GM23338 (cell line): ENCODE measurements around the gene ATAD2B. TPM values are rescaled to one million over a fixed set of nuclear protein-coding genes. Genes with fewer than 3 reads are reported as not detected.

ENCODE experiments used
- ATAC-seq: fragments of 200-7000 bp; cut with Tn5 transposase; 3 replicates; pipeline ENCODE4 v1.9.1; 2020
- DNase-seq: peaks from one replicate; pipeline ENCODE4 v3.0.0-alpha.2; 2015; ENCODE audit warnings: low spot score
- H2AFZ ChIP-seq: fragments of 200-600 bp; sonication (generic); 2 replicates; pipeline ENCODE4 v1.8.0; 2016; ENCODE audit warnings: antibody characterized with exemption, mild to moderate bottlenecking, moderate library complexity
- H3F3A ChIP-seq: fragments of 200-600 bp; sonication (generic); replicated peaks from 2 replicates; pipeline ENCODE4 v1.8.0; 2017; ENCODE audit warnings: antibody characterized with exemption, mixed run types, low read depth
- H3K27ac ChIP-seq: fragments of 200-600 bp; sonication (generic); 2 replicates; pipeline ENCODE4 v1.6.1; 2016; ENCODE audit warnings: low read depth
- H3K27me3 ChIP-seq: fragments of 200-600 bp; sonication (generic); 2 replicates; pipeline ENCODE4 v1.8.0; 2016; ENCODE audit warnings: mild to moderate bottlenecking, mixed run types, moderate library complexity; ENCODE audit not compliant: insufficient read depth
- H3K36me3 ChIP-seq: fragments of 200-600 bp; sonication (generic); 2 replicates; pipeline ENCODE4 v1.8.0; 2016; ENCODE audit warnings: mild to moderate bottlenecking; ENCODE audit not compliant: insufficient read depth
- H3K4me1 ChIP-seq: fragments of 200-600 bp; sonication (generic); 2 replicates; pipeline ENCODE4 v1.8.0; 2016; ENCODE audit warnings: mild to moderate bottlenecking, moderate library complexity; ENCODE audit not compliant: insufficient read depth
- H3K4me2 ChIP-seq: fragments of 200-600 bp; sonication (generic); 2 replicates; pipeline ENCODE4 v1.7.1; 2017; ENCODE audit warnings: mixed run types
- H3K4me3 ChIP-seq: fragments of 200-600 bp; sonication (generic); 2 replicates; pipeline ENCODE4 v1.6.1; 2016; ENCODE audit warnings: mixed run types
- H3K79me2 ChIP-seq: fragments of 200-600 bp; sonication (generic); replicated peaks from 2 replicates; pipeline ENCODE4 v1.8.0; 2017; ENCODE audit warnings: mild to moderate bottlenecking; ENCODE audit not compliant: insufficient read depth
- H3K9me2 ChIP-seq: fragments of 200-600 bp; sonication (generic); 2 replicates; pipeline ENCODE4 v1.8.0; 2017; ENCODE audit not compliant: insufficient read depth
- H4K20me1 ChIP-seq: fragments of 200-600 bp; sonication (generic); replicated peaks from 2 replicates; pipeline ENCODE4 v1.8.0; 2017; ENCODE audit warnings: mild to moderate bottlenecking; ENCODE audit not compliant: insufficient read depth
- H3K27ac Mint-ChIP-seq: 2 replicates; pipeline ENCODE4 v1.8.0; 2020; ENCODE audit warnings: inconsistent platforms, mild to moderate bottlenecking, moderate library complexity, mixed read lengths
- H3K27me3 Mint-ChIP-seq: 3 replicates; pipeline ENCODE4 v1.8.0; 2022; ENCODE audit warnings: low read depth, mild to moderate bottlenecking, moderate library complexity, mixed read lengths, inconsistent platforms; ENCODE audit not compliant: insufficient read depth, poor library complexity
- H3K36me3 Mint-ChIP-seq: 3 replicates; pipeline ENCODE4 v1.8.0; 2021; ENCODE audit warnings: low read depth, mild to moderate bottlenecking, inconsistent platforms, moderate library complexity, mixed read lengths
- H3K4me1 Mint-ChIP-seq: 3 replicates; pipeline ENCODE4 v1.8.0; 2020; ENCODE audit warnings: mild to moderate bottlenecking, inconsistent platforms, mixed read lengths
- H3K4me3 Mint-ChIP-seq: 3 replicates; pipeline ENCODE4 v1.8.0; 2021; ENCODE audit warnings: moderate library complexity, mild to moderate bottlenecking, inconsistent platforms, mixed read lengths
- H3K9me3 Mint-ChIP-seq: 3 replicates; pipeline ENCODE4 v1.8.0; 2020; ENCODE audit warnings: moderate library complexity, mild to moderate bottlenecking, inconsistent platforms, mixed read lengths
- CREB1 ChIP-seq: fragments of 250-450 bp; sonication (Bioruptor Pico); IDR thresholded peaks from 2 replicates; pipeline ENCODE4 v1.5.0; 2020; ENCODE audit warnings: low read depth, mild to moderate bottlenecking, moderate library complexity
- CTCF ChIP-seq, 2 experiments: fragments of 200-600 bp in 1 of 2; sonication (generic) in 1 of 2; conservative IDR thresholded peaks; 2 replicates each; pipeline versions ENCODE4 v1.5.1 to v1.6.1; 2016 to 2017; ENCODE audit warnings: antibody characterized with exemption in 2 of 2, low read depth in 2 of 2, mild to moderate bottlenecking in 2 of 2, moderate library complexity in 1 of 2
- ETS1 ChIP-seq: IDR thresholded peaks from 2 replicates; pipeline ENCODE4 v1.6.1; 2016; ENCODE audit warnings: antibody characterized with exemption
- NANOG ChIP-seq: IDR thresholded peaks from 2 replicates; pipeline ENCODE4 v1.6.1; 2016; ENCODE audit warnings: antibody characterized with exemption, borderline replicate concordance
- STAT1 ChIP-seq: IDR thresholded peaks from one replicate; pipeline ENCODE4 v1.6.1; 2016; ENCODE audit warnings: antibody characterized with exemption; ENCODE audit not compliant: unreplicated experiment
- polyA plus RNA-seq: library from polyadenylated mRNA; unstranded; fragments of >200 nt; fragmentation: Nextera tagmentation; extraction: Ambion mirVana; gene quantifications from 2 replicates; pipeline ENCODE4 v1.2.1, GENCODE V29; 2016
- total RNA-seq: library from RNA; depleted of rRNA; stranded (reverse); fragments of >200 nt; shearing (Covaris generic); gene quantifications from 2 replicates; pipeline ENCODE4 v1.2.3, GENCODE V29; 2014

Gene ATAD2B
- total and polyA plus RNA-seq, 2 experiments from 2014 or later = 12.4 to 19.3 TPM

DNA sequence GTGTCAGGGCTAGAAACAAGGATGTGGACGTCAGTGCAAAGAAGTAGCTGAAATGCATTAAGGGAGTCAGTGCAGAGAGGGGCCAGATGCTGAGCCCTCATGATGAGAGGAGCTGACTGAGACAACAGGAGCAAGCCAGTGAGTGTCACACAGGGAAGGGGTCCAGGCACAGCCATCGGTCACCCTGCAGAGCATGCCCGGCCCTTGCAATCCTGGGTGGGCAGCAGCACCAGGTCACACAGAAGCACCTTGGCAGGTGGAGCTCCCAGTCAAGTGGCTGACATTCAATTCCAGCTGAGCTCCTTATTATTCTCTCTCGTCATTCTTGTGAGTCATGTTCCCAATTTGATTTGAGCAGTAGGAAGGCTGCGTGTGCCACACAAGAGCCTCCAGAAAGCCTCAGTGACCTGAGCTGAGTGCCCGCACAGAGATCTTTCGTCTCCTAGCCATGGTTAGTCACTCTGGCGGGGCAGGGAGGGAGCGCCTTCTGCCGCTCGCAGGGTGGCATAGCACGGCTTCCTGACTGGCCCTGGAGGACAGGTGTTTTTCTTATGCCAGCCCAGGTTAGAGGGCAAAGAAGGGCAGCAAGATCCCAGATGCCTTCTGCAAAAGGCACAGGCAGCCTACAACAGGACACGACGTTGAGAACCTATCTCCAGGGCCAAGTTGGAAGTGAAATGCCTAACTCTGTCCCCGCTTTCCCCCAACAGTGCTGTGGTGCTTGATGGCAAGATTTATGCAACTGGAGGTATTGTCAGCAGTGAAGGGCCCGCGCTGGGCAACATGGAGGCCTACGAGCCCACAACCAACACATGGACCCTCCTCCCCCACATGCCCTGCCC is 220.9 kb downstream of the ATAD2B start:
- Histone ChIP-seq H3K4me3 (no peak overlapping the region), H3K36me3 (no peaks in the 10 kb centered on the region), H4K20me1 (no peaks in the 10 kb centered on the region), H3F3A (no peaks in the 10 kb centered on the region), H3K4me2 (no peak overlapping the region), H3K79me2 (no peaks in the 10 kb centered on the region), H2AFZ (no peak overlapping the region), H3K27ac (no peak overlapping the region), H3K27me3 (no peaks in the 10 kb centered on the region), H3K4me1 (no peaks in the 10 kb centered on the region), H3K9me2 (no peaks in the 10 kb centered on the region)
- no peak for DNase-seq
- no peak overlapping the region for H3K27ac Mint-ChIP-seq
- TF ChIP-seq CTCF (conservative IDR thresholded peaks at IDR 0.05; ENCODE audit: low read depth in 2 of 2) (peak; percentile 33 to 67; a peak in 3 of 4 replicates), CREB1 (CRISPR knock-in tag) (no peak)
- peak; percentile 47 for ATAC-seq
- H3K4me3 Mint-ChIP-seq = no peak overlapping the region
- peaks cover 9% of the 10 kb centered on the region; the same call in 2 of the 3 replicates for H3K36me3 Mint-ChIP-seq
- H3K9me3 Mint-ChIP-seq = no peaks in the 10 kb centered on the region
- H3K27me3 Mint-ChIP-seq = peaks cover 7% of the 10 kb centered on the region
- no peaks in the 10 kb centered on the region for H3K4me1 Mint-ChIP-seq

- H3K36me3 ChIP-seq = no peaks in the 10 kb centered on the region
- H3K4me1 ChIP-seq = no peaks in the 10 kb centered on the region
- TF ChIP-seq STAT1 = no peak
- no peak for TF ChIP-seq CTCF (conservative IDR thresholded peaks at IDR 0.05; ENCODE audit: low read depth in 2 of 2)
- TF ChIP-seq CREB1 (CRISPR knock-in tag) = no peak
- TF ChIP-seq ETS1 = no peak
- no peak for TF ChIP-seq NANOG
- H3K9me3 Mint-ChIP-seq = peaks cover 3% of the 10 kb centered on the region; the same call in 1 of the 3 replicates
- H3K27ac Mint-ChIP-seq = no peak overlapping the region
- H3K36me3 Mint-ChIP-seq = peaks cover 23% of the 10 kb centered on the region
- H3K4me3 ChIP-seq = no peak overlapping the region
- peaks cover 9% of the 10 kb centered on the region for H3K4me1 Mint-ChIP-seq
- no peaks in the 10 kb centered on the region for H4K20me1 ChIP-seq
- H3K79me2 ChIP-seq = no peaks in the 10 kb centered on the region
- no peak overlapping the region for H2AFZ ChIP-seq
- no peak overlapping the region for H3K4me3 Mint-ChIP-seq
- ATAC-seq (peak; percentile 37; the same call in 2 of the 3 replicates), DNase-seq (no peak)
- H3K27me3 ChIP-seq = no peaks in the 10 kb centered on the region
- H3K27ac ChIP-seq = no peak overlapping the region
- no peaks in the 10 kb centered on the region for H3F3A ChIP-seq
- no peak overlapping the region for H3K4me2 ChIP-seq
- H3K27me3 Mint-ChIP-seq = peaks cover 12% of the 10 kb centered on the region
- peaks cover 3% of the 10 kb centered on the region; the same call in 1 of the 2 replicates for H3K9me2 ChIP-seq
Measured at GRCh38 chr2:23703583-23704385, 223.1 kb downstream of the ATAD2B start.
